ENCODE data around the gene ATP11C.

The ATP11C gene

DNA sequence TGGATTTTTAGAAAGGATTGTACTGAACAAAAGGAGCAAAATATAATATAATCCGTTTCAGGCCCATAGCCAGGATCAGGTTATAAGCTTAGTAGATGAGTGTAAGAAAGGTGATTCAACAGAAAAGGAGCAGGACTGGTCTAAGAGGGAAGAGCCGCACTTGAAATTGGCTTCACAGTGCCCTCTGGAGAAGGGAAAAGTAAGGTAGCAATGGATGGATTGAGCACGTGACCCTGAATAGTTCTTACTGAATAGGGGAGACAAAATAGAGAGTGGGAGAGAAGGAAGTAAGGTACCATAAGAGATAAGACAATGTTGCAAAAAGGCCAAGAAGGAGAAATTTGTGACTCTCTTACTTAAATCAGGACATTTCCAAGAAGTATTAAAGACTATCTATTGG lies 16.9 kb upstream of the ATP11C start:
- Histone ChIP-seq H3K27ac (ENCODE audit: low read depth, low read length) (no peak overlapping the region), H3K9ac (ENCODE audit: low read length) (no peak overlapping the region), H3K27me3 (ENCODE audit: control insufficient read depth in 1 of 2, insufficient read depth in 2 of 2, low read length in 2 of 2) (no peaks in the 10 kb centered on the region), H3K36me3 (ENCODE audit: insufficient read depth, low read length) (no peaks in the 10 kb centered on the region), H3K9me3 (ENCODE audit: low read length) (no peaks in the 10 kb centered on the region), H3K4me3 (ENCODE audit: low read depth in 1 of 2, low read length in 2 of 2) (no peak overlapping the region), H3K4me1 (ENCODE audit: insufficient read depth, low read length) (no peaks in the 10 kb centered on the region)

DNA sequence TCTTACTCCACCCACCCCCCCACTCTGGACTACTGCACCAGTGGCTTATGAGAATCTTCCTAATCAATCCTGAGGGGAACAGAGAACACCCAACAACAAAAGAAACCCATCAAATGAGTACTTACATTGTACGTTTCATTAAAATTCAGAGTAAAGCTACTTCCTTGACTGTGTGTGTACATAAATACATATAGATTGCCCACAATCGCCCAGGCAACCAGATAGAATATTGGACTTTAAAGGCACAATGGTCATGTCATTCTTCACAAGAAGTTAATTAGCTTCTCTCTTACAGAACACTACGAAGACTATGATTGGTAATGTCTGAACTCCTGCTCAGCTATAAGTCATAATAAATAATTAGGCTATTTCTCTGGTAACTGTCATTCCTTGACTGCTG lies 12.2 kb upstream of the ATP11C start:
- Histone ChIP-seq H3K27me3 (ENCODE audit: control insufficient read depth in 1 of 2, insufficient read depth in 2 of 2, low read length in 2 of 2) (no peaks in the 10 kb centered on the region), H3K4me1 (ENCODE audit: insufficient read depth, low read length) (no peaks in the 10 kb centered on the region), H3K9ac (ENCODE audit: low read length) (no peak overlapping the region), H3K4me3 (ENCODE audit: low read depth in 1 of 2, low read length in 2 of 2) (no peak overlapping the region), H3K27ac (ENCODE audit: low read depth, low read length) (no peak overlapping the region), H3K9me3 (ENCODE audit: low read length) (no peaks in the 10 kb centered on the region), H3K36me3 (ENCODE audit: insufficient read depth, low read length) (no peaks in the 10 kb centered on the region)

DNA sequence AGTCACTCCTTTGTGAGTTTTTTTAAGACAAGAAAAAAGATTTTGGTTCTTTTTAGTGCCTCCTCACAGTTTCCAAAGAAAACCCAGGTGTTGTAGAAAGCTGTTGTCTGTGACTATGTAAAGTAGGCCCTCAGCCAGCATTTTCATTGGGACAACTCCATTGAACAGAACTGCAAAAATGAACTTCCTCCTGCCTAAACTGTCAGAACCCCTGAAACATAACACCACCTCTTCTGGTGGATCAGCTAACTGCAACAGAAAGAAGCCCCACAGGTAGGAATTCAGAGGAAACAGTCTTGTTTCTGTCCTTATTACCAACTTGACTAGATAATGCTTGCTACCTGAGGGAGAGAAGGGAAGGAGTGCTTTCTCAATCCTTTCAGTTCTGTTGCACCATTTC lies 3.4 kb upstream of the ATP11C start:
- H3K9ac ChIP-seq (ENCODE audit: low read length): no peak overlapping the region
- H3K27ac ChIP-seq (ENCODE audit: low read depth, low read length): no peak overlapping the region
- H3K27me3 ChIP-seq (ENCODE audit: control insufficient read depth in 1 of 2, insufficient read depth in 2 of 2, low read length in 2 of 2): peaks cover 0 to 4% of the 10 kb centered on the region in 2 donors
- H3K9me3 ChIP-seq (ENCODE audit: low read length): no peaks in the 10 kb centered on the region
- no peak overlapping the region for H3K4me3 ChIP-seq (ENCODE audit: low read depth in 1 of 2, low read length in 2 of 2)
- no peaks in the 10 kb centered on the region for H3K36me3 ChIP-seq (ENCODE audit: insufficient read depth, low read length)
- H3K4me1 ChIP-seq (ENCODE audit: insufficient read depth, low read length): no peaks in the 10 kb centered on the region

DNA sequence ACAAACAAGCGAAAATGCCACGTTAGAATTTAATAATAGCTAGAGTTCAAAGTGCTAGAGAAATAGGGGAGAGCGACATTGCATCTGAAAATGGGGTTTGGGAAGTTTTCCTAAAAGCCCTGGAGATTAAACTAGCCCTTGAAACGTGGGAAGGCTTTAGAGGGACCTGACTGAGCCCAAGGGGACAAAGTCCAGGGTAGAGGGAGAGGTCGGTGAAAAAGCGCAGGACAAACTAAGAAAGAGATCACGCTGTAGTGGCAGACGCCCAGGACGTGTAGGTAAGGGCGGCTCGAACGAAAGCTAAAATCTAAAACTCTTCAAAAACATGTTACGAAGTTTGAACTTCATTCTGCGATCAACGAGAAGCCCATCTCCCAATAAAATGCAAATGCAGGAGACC lies 1.1 kb upstream of the ATP11C start:
- H3K27ac ChIP-seq (ENCODE audit: low read depth, low read length): peak overlapping the region; percentile 36
- H3K4me3 ChIP-seq (ENCODE audit: low read depth in 1 of 2, low read length in 2 of 2): peak overlapping the region in 1 of 2 donors; percentile 63
- H3K4me1 ChIP-seq (ENCODE audit: insufficient read depth, low read length): peaks cover 4% of the 10 kb centered on the region
- H3K36me3 ChIP-seq (ENCODE audit: insufficient read depth, low read length): no peaks in the 10 kb centered on the region
- H3K9ac ChIP-seq (ENCODE audit: low read length): peak overlapping the region; percentile 63
- no peaks in the 10 kb centered on the region for H3K9me3 ChIP-seq (ENCODE audit: low read length)
- peaks cover 0 to 4% of the 10 kb centered on the region in 2 donors for H3K27me3 ChIP-seq (ENCODE audit: control insufficient read depth in 1 of 2, insufficient read depth in 2 of 2, low read length in 2 of 2)

DNA sequence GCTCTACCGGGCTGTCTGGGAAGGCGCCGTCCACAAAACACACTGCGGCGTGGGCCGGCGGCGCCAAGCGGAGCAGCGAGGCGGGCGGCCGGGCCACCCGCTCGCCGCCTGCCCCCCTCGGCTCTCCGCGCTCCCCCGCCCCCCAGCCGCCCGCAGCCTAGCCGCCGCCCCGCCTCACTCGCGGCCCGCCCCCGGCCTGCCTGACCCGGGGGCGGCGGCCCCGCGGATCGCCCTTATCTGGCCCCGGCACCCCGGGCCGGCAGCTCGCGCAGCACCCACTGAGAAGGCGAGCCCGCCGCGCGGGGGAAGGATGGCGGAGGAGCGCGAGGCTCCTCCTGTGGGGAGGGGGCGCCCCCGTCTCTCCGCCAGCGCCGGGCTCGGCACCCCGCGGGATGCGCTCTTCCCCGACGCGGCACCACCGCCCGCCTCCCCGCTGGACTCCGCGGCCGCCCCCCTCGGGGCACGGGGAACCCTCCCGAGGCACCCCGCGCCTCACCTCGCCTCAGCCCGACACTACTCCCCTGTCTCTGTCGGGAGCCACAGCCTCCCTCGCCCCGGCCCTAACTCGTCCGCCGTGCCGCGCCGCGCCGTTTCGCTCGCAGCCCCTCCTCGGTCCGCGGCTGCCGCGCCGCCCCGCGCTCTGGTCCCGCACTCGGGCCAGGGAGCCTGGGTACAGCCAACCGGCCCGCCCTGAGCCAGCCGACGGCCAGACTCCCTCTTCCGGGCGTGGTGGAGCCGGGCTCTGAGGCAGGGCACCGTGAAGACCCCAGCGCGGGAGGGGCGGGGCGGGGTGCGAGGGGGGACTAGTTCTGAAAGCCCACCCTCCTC lies 566 bp downstream of the ATP11C start:
- Histone ChIP-seq H3K36me3 (ENCODE audit: insufficient read depth, low read length) (no peaks in the 10 kb centered on the region), H3K27me3 (ENCODE audit: control insufficient read depth in 1 of 2, insufficient read depth in 2 of 2, low read length in 2 of 2) (peaks cover 0 to 4% of the 10 kb centered on the region in 2 donors), H3K9ac (ENCODE audit: low read length) (no peak overlapping the region), H3K4me3 (ENCODE audit: low read depth in 1 of 2, low read length in 2 of 2) (peak overlapping the region; percentile 24 to 57), H3K9me3 (ENCODE audit: low read length) (no peaks in the 10 kb centered on the region), H3K27ac (ENCODE audit: low read depth, low read length) (peak overlapping the region; percentile 70), H3K4me1 (ENCODE audit: insufficient read depth, low read length) (peaks cover 4% of the 10 kb centered on the region)

DNA sequence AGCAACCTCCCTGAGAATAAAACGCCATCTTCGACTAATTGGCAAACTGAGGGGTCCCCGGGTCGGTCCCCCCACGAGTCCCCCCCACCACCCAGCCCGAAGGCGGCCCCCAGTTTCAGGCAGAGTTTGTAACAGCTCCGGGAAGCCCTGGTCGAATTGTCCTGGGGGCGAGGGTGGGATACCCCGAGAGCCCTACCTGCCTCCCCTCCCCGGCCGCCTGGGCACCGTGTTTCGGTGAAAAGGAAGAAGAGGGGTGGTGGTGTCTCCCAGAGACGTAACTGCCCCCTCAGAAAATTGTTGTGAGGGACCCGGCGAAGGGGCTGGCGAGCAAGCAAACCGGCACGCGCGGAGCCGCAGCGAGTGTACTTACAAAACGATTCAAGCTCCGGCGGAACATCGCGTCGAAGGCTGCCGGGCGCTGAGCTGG lies 1.2 kb downstream of the ATP11C start:
- Histone ChIP-seq H3K9ac (ENCODE audit: low read length) (no peak overlapping the region), H3K27me3 (ENCODE audit: control insufficient read depth in 1 of 2, insufficient read depth in 2 of 2, low read length in 2 of 2) (no peaks in the 10 kb centered on the region), H3K4me3 (ENCODE audit: low read depth in 1 of 2, low read length in 2 of 2) (peak overlapping the region; percentile 30 to 57), H3K4me1 (ENCODE audit: insufficient read depth, low read length) (peaks cover 4% of the 10 kb centered on the region), H3K9me3 (ENCODE audit: low read length) (no peaks in the 10 kb centered on the region), H3K36me3 (ENCODE audit: insufficient read depth, low read length) (no peaks in the 10 kb centered on the region), H3K27ac (ENCODE audit: low read depth, low read length) (peak overlapping the region; percentile 70)

DNA sequence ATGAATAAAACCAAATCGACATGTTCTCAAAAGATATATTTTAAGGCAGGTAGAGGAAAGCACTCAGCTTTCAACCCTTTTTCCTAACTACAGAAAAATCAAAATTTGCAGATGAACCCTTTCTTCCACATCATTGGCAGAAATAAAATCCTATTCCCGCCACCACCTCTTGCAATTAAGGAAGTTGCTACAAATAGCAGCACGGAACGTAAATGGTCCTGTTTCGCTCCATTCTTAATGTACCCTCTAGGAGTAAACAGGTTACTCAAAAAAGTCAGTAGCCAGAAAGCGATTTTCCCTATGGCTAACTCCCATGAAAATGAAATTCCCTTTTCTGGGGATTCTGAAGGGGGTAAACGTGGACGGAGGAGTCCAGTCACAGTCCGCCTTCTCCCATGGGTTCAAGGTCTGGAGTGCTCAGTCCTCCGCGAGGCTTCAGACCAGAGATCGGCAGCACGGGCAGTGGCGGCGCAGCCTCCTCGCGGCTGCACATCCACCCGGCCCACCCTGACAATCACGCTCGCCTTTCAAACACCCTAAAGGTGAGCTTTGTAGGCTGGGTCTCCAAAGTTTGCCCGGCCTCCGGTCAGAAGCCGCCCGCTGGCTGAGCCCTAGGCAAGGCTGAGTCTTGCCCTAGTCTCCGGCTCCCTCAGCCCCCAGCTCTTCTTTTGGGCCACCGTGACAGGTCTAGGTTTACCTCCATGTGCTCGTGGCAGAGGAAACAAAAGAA lies 1.8 kb downstream of the ATP11C start:
- Histone ChIP-seq H3K9ac (ENCODE audit: low read length) (no peak overlapping the region), H3K9me3 (ENCODE audit: low read length) (no peaks in the 10 kb centered on the region), H3K36me3 (ENCODE audit: insufficient read depth, low read length) (no peaks in the 10 kb centered on the region), H3K27ac (ENCODE audit: low read depth, low read length) (peak overlapping the region; percentile 70), H3K4me3 (ENCODE audit: low read depth in 1 of 2, low read length in 2 of 2) (peak overlapping the region; percentile 16 to 57), H3K4me1 (ENCODE audit: insufficient read depth, low read length) (peaks cover 4% of the 10 kb centered on the region), H3K27me3 (ENCODE audit: control insufficient read depth in 1 of 2, insufficient read depth in 2 of 2, low read length in 2 of 2) (no peaks in the 10 kb centered on the region)

DNA sequence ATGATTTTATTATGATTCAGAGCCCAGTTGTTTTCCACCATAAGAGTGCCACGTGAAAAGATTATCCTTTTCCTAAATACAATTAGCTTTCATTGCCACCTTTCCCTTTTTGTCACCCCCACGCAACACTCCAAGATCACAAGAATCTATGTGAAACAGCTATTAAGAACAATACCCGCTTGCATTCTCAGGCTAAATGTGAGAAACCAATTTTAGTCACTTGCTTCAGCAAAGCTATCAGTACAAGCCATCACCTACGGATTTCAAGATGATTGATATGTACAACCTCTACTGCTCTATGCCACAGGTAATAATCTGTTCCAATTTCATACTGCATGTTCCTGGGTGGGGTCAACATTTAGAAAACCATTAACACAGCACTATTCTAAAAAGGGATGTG lies 2.5 kb downstream of the ATP11C start:
- no peak overlapping the region for H3K27ac ChIP-seq (ENCODE audit: low read depth, low read length)
- peaks cover 4% of the 10 kb centered on the region for H3K4me1 ChIP-seq (ENCODE audit: insufficient read depth, low read length)
- H3K36me3 ChIP-seq (ENCODE audit: insufficient read depth, low read length): no peaks in the 10 kb centered on the region
- H3K27me3 ChIP-seq (ENCODE audit: control insufficient read depth in 1 of 2, insufficient read depth in 2 of 2, low read length in 2 of 2): no peaks in the 10 kb centered on the region
- H3K9me3 ChIP-seq (ENCODE audit: low read length): no peaks in the 10 kb centered on the region
- H3K9ac ChIP-seq (ENCODE audit: low read length): no peak overlapping the region
- no peak overlapping the region for H3K4me3 ChIP-seq (ENCODE audit: low read depth in 1 of 2, low read length in 2 of 2)

DNA sequence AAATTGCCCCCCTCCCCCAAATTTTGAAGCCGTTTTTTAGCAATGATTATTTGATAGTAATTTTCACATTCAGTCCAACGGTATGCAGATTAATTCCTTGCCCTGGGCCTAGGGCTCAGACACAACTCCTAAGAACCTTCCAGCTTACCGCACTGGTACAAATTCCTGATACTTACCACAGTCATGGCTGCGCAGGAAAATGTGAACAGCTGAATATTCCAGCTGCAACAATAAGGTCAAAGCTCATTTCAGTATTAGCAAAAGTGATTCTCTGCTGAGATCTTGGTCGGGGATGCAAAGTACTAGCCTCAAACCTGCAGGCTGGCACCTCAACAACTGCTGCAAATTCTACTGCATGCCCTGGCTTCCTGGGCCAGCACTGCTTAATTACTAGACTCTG lies 3.0 kb downstream of the ATP11C start:
- no peaks in the 10 kb centered on the region for H3K9me3 ChIP-seq (ENCODE audit: low read length)
- H3K36me3 ChIP-seq (ENCODE audit: insufficient read depth, low read length): no peaks in the 10 kb centered on the region
- peaks cover 4% of the 10 kb centered on the region for H3K4me1 ChIP-seq (ENCODE audit: insufficient read depth, low read length)
- no peaks in the 10 kb centered on the region for H3K27me3 ChIP-seq (ENCODE audit: control insufficient read depth in 1 of 2, insufficient read depth in 2 of 2, low read length in 2 of 2)
- no peak overlapping the region for H3K9ac ChIP-seq (ENCODE audit: low read length)
- no peak overlapping the region for H3K27ac ChIP-seq (ENCODE audit: low read depth, low read length)
- no peak overlapping the region for H3K4me3 ChIP-seq (ENCODE audit: low read depth in 1 of 2, low read length in 2 of 2)

DNA sequence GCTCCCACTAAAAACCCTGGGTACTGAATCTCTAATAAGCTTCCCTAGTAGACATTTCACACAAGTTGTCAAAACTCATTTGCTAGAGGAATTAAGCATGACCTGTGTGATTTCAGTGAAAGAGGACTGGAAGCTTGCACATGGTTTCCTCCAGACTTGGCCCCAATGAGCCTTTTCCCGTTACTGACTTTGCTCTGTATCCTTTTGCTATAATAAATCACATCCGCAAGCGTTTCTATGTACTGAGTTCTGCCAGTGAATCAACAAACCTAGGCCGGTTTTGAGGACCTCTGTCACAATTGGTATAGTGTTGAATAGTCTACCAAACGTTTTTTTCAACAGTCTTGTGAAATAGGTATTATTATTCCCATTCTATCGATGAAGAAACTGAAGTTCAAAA lies 8.2 kb downstream of the ATP11C start:
- H3K27me3 ChIP-seq (ENCODE audit: control insufficient read depth in 1 of 2, insufficient read depth in 2 of 2, low read length in 2 of 2): no peaks in the 10 kb centered on the region

DNA sequence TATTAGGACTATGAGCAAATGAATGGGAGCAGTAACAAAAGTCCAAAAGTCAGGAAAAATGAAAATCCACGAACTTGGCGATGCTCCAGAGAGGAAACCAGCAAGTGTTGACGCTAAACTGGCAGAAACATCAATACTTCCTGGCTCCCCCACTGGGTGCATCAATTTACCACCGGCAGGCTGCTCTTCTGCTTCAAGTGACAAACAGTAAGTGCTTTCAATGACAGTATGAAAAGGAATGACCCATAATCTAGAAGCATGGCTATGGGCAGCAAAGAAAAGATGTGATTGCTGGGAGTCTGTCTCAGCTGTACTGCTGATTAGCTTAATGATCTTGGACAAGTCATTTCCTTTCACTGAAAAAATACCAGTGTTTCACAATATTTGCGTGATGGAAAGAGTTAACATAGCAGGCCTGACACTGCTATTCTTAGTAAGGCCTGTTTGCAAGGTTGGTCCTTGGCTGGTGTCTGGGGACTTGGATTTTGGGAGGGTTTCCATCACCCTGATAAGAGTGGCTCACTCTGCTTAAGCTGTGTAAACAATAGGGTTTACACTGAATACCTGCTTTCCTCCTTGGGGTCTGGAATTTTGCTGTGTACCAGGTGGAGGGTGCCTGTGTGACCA lies 8.7 kb downstream of the ATP11C start:
- Histone ChIP-seq H3K27ac (ENCODE audit: low read depth, low read length) (no peak overlapping the region), H3K4me1 (ENCODE audit: insufficient read depth, low read length) (no peaks in the 10 kb centered on the region), H3K4me3 (ENCODE audit: low read depth in 1 of 2, low read length in 2 of 2) (no peak overlapping the region), H3K9me3 (ENCODE audit: low read length) (no peaks in the 10 kb centered on the region), H3K27me3 (ENCODE audit: control insufficient read depth in 1 of 2, insufficient read depth in 2 of 2, low read length in 2 of 2) (no peaks in the 10 kb centered on the region), H3K9ac (ENCODE audit: low read length) (no peak overlapping the region), H3K36me3 (ENCODE audit: insufficient read depth, low read length) (no peaks in the 10 kb centered on the region)

More for the DNA sequence above, 8.2 kb downstream of the ATP11C start:
- no peak overlapping the region for H3K4me3 ChIP-seq (ENCODE audit: low read depth in 1 of 2, low read length in 2 of 2)
- no peaks in the 10 kb centered on the region for H3K4me1 ChIP-seq (ENCODE audit: insufficient read depth, low read length)
- H3K36me3 ChIP-seq (ENCODE audit: insufficient read depth, low read length): no peaks in the 10 kb centered on the region
- H3K9ac ChIP-seq (ENCODE audit: low read length): no peak overlapping the region
- no peak overlapping the region for H3K27ac ChIP-seq (ENCODE audit: low read depth, low read length)
- no peaks in the 10 kb centered on the region for H3K9me3 ChIP-seq (ENCODE audit: low read length)
